ENCODE measurements around the gene POLE4.

POLE4 gene

GRCh38 chr2:74985978-74986609 is 27.7 kb downstream of the POLE4 start:
- in situ Hi-C loops (cut with MboI; ENCODE audit: low sequenced_read_pairs) = no loop called here

- in situ Hi-C loops (cut with MboI; ENCODE audit: low sequenced_read_pairs) = no loop called here
Measured at GRCh38 chr2:74991977-74992376, 33.5 kb downstream of the POLE4 start.

GRCh38 chr2:74999468-74999867 is 41.0 kb downstream of the POLE4 start:
- in situ Hi-C loops (cut with MboI; ENCODE audit: low sequenced_read_pairs) = no loop called here

GRCh38 chr2:75002007-75002406 is 43.6 kb downstream of the POLE4 start:
- in situ Hi-C loops (cut with MboI; ENCODE audit: low sequenced_read_pairs) = no loop called here

GRCh38 chr2:75003276-75003675 is 44.8 kb downstream of the POLE4 start:
- in situ Hi-C loops (cut with MboI; ENCODE audit: low sequenced_read_pairs) = no loop called here

GRCh38 chr2:75003773-75004172 is 45.3 kb downstream of the POLE4 start:
- in situ Hi-C loops (cut with MboI; ENCODE audit: low sequenced_read_pairs) = no loop called here

- in situ Hi-C loops (cut with MboI; ENCODE audit: low sequenced_read_pairs) = no loop called here
Measured at GRCh38 chr2:75006041-75006440, 47.6 kb downstream of the POLE4 start.

GRCh38 chr2:75007061-75007460 is 48.6 kb downstream of the POLE4 start:
- in situ Hi-C loops (cut with MboI; ENCODE audit: low sequenced_read_pairs) = no loop called here

- in situ Hi-C loops (cut with MboI; ENCODE audit: low sequenced_read_pairs) = no loop called here
Measured at GRCh38 chr2:75007819-75008218, 49.4 kb downstream of the POLE4 start.

- in situ Hi-C loops (cut with MboI; ENCODE audit: low sequenced_read_pairs) = no loop called here
Measured at GRCh38 chr2:75010571-75010970, 52.1 kb downstream of the POLE4 start.

- in situ Hi-C loops (cut with MboI; ENCODE audit: low sequenced_read_pairs) = no loop called here
Measured at GRCh38 chr2:75012080-75012479, 53.6 kb downstream of the POLE4 start.

GRCh38 chr2:75018162-75018561 is 59.7 kb downstream of the POLE4 start:
- in situ Hi-C loops (cut with MboI; ENCODE audit: low sequenced_read_pairs) = no loop called here

Measured in HL-60/S4 treated with retinoic acid at 250 ng/mL for 4 days and 3 days (cell line).